ENCODE measurements around the gene SIRPB2.

- TF ChIP-seq CTCF (IDR thresholded peaks at IDR 0.05; ENCODE audit: control extremely low read depth in 1 of 3, insufficient read depth in 1 of 3, low read depth in 1 of 3, low read length in 3 of 3) (no peak), SP1 (IDR thresholded peaks at IDR 0.05; ENCODE audit: low read depth, low read length) (no peak), SIN3A (conservative IDR thresholded peaks at IDR 0.05 in 1 of 2, IDR thresholded peaks at IDR 0.05 in 1 of 2; ENCODE audit: low read depth in 1 of 2, low read length in 2 of 2) (no peak), POLR2A (IDR thresholded peaks at IDR 0.05; ENCODE audit: control extremely low read depth in 1 of 2, low read depth in 2 of 2, low read length in 2 of 2) (no peak), YY1 (IDR thresholded peaks at IDR 0.05; ENCODE audit: low read depth, low read length) (no peak), CREB1 (IDR thresholded peaks at IDR 0.05) (no peak), MAFK (IDR thresholded peaks at IDR 0.05; ENCODE audit: low read depth, low read length) (no peak)
These were observed 35.7 kb upstream of the SIRPB2 start for GRCh38 chr20:1526896-1527295.

Measured in H1 (cell line).